GM20000 (cell line): ENCODE results near the gene CCL4.
"Not testable (repeated sequence)": the region's sequence is repeated elsewhere in the genome, so short reads cannot be mapped to it uniquely, and the experiment has no call there.

Experiments
- DNase-seq: peaks from one replicate; pipeline ENCODE4 v3.0.0; 2012; ENCODE audit warnings: low spot score
- TF ChIP-seq, protein P1 (sequence below): IDR thresholded peaks from 2 replicates; pipeline ENCODE4 v1.5.1; 2012; ENCODE audit warnings: mild to moderate bottlenecking, control low read depth; ENCODE audit errors: extremely low read depth, missing control alignments

CCL4 gene

DNA sequence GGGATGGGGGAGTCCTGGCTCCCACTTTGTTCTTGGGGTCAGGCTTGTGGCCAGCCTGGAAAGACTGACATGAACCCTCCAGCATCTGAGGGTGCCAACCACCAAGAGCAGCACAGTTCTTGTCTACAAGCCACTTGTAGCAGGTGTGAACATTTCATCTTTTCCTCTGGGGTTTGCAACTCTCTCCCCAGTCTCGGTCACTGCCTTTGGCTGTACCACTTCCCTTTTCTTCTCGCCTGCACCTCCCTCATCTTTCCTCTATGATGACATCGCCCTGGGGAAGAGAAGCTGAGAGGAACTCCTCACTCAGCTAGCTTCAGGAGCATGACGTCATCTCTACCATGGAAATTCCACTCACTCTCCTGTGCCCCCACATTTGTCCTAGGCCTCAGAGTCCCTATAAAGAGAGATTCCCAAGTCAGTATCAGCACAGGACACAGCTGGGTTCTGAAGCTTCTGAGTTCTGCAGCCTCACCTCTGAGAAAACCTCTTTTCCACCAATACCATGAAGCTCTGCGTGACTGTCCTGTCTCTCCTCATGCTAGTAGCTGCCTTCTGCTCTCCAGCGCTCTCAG is at the start of gene CCL4:
Gene CCL4 (plus strand): TSS at position 427 of the 575 bp plus-strand sequence. CDS start 79 bp downstream, at position 506.
- not testable (repeated sequence) for DNase-seq

DNA sequence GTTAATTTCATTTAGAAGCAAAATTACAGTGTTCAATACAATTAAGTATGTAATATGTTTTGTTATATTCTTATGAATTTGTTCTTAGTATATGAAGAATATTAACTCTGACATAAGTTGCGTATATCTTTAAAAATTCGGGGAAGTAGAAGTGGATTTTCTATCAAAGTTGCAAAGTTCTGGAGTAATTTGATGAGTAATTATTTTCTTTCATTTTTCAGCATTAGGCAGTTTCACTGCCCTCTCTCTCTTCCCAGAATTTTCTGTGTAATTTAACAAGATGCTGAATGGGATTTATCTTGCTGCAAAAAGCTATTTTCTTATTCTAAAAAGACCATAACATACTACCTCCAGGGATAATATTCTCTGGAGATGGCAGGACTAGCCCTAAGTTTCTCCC is 48.5 kb upstream of the CCL4 start:
- TF ChIP-seq, protein P1, sequence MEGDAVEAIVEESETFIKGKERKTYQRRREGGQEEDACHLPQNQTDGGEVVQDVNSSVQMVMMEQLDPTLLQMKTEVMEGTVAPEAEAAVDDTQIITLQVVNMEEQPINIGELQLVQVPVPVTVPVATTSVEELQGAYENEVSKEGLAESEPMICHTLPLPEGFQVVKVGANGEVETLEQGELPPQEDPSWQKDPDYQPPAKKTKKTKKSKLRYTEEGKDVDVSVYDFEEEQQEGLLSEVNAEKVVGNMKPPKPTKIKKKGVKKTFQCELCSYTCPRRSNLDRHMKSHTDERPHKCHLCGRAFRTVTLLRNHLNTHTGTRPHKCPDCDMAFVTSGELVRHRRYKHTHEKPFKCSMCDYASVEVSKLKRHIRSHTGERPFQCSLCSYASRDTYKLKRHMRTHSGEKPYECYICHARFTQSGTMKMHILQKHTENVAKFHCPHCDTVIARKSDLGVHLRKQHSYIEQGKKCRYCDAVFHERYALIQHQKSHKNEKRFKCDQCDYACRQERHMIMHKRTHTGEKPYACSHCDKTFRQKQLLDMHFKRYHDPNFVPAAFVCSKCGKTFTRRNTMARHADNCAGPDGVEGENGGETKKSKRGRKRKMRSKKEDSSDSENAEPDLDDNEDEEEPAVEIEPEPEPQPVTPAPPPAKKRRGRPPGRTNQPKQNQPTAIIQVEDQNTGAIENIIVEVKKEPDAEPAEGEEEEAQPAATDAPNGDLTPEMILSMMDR = no peak
- no peak for DNase-seq

DNA sequence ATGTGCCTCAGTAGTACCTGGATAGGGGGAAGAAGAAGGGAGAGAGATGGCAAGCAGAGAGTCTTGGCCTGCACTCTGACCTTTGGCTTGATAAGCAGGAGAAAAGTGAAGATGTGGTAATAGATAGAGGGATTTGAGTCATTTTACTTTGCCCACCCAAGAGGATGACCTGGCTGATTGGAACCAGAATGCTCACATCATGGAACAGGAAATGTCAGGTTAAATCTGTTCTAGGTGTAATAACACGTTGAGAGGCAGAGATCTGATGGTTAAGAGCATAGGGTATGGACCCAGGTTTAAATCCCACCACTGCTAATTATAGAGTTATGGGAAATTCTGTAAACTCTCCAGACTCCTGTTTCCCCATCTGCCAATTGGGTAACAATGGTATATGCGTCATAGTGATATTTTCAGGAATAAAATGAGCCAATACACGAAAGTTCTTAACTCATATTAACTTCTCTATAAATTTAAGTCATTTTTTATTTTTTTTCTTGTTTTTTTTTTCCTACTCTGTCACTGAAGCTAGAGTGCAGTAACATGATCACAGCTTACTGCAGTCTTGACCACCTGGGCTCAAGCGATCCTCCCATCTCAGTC is 47.6 kb upstream of the CCL4 start:
- no peak for DNase-seq
- TF ChIP-seq, protein P1 = no peak

DNA sequence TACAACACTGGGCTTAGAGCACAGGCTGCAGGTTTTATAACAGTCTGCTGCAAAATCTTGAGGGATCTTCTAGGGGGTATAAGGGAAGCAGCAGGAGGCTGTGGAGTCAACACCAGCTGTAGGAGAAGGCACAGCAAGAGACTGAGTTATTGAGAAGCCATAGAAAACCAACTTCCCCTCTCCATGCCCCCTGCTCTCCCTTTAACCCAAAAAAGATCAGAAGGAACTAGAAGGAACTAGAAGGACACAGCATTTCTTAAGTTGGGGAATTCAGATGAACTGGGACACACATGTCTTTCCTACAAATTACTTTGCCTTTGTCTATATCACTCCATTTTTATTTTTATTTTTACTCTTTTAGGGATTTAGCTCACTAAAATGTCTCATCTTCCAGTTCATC is 45.7 kb upstream of the CCL4 start:
- DNase-seq = no peak
- TF ChIP-seq, protein P1 = no peak

DNA sequence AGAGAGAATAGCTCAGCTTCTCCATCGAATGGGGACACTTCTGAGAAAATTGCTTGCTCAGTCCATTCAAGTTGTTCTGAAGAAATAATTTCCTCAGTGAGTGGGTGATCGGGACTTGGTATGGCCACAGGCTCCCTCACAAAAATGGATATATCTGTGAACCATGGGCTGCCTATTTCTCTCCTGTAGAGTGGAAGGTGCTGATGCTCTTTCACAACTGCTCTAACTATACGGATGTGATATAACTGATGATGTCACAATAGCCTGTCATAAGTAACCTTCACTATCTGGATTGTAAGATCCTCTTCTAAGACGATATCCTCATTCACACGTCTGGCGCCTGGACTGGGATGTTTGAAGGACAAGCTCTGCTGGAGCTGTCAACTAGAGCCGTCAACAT is 44.2 kb upstream of the CCL4 start:
- TF ChIP-seq, protein P1 = no peak
- DNase-seq = no peak

DNA sequence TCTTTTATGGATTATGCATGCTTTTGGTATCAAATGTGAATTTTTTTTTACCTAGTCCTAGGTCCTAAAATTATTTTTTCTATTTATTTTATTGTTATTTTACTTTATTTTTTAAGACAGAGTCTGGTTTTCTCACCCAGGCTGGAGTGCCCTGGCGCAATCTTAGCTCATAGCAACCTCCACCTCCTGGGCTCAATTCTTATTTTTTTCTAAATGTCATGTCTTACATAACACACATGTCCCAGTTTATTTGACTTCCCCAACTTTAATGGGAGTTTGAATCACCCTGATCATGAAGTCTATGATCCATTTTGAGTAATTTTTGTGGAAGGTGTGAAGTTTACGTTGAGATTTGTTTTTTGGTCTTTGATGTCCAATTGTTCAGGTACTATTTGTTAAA is 42.8 kb upstream of the CCL4 start:
- TF ChIP-seq, protein P1 = no peak
- no peak for DNase-seq

DNA sequence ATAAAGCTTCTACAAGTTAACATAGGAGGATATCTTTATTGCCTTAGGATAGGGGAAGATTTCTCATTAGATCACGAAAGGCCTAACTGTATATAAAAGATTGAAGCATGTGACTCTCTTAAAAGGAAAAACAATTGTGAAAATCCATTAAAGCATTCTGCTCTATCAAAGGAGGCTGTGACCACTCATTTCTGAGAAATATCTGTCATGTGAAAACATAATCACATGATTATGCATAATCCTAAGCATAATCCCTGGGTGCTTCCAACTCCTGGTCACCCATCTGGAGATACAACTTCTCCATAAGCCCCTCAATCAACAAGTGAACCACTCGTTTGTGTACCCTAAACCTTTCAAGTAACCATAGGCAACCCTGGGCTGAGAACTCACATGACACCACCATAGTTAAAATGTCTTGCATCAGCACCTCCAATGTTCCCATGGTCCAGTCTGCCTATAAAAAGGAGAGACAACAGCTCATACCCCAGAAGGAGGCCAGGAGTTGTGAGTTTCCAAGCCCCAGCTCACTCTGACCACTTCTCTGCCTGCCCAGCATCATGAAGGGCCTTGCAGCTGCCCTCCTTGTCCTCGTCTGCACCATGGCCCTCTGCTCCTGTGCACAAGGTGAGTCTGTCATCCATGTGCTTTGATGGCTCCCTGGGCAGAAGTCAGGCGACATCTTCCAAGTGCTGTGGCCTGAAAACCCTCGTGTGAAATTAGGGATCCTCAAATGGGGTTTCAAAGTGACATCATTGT is 39.7 kb upstream of the CCL4 start, which contains the start of gene CCL18:
Gene CCL18 (plus strand): TSS at position 487 of the 756 bp plus-strand sequence. CDS start 71 bp downstream, at position 558.
- TF ChIP-seq, protein P1 = no peak
- no peak for DNase-seq
